ENCODE data around the gene EID1.

Gene EID1

GRCh38 chr15:48868023-48868422 is 9.9 kb upstream of the EID1 start:
- no peak for DNase-seq (ENCODE audit: low read depth in 1 of 2, low spot score in 1 of 2)
- H3K27me3 ChIP-seq (ENCODE audit: insufficient read depth, poor library complexity, severe bottlenecking), result no peaks in the 10 kb centered on the region
- TF ChIP-seq, protein P1, sequence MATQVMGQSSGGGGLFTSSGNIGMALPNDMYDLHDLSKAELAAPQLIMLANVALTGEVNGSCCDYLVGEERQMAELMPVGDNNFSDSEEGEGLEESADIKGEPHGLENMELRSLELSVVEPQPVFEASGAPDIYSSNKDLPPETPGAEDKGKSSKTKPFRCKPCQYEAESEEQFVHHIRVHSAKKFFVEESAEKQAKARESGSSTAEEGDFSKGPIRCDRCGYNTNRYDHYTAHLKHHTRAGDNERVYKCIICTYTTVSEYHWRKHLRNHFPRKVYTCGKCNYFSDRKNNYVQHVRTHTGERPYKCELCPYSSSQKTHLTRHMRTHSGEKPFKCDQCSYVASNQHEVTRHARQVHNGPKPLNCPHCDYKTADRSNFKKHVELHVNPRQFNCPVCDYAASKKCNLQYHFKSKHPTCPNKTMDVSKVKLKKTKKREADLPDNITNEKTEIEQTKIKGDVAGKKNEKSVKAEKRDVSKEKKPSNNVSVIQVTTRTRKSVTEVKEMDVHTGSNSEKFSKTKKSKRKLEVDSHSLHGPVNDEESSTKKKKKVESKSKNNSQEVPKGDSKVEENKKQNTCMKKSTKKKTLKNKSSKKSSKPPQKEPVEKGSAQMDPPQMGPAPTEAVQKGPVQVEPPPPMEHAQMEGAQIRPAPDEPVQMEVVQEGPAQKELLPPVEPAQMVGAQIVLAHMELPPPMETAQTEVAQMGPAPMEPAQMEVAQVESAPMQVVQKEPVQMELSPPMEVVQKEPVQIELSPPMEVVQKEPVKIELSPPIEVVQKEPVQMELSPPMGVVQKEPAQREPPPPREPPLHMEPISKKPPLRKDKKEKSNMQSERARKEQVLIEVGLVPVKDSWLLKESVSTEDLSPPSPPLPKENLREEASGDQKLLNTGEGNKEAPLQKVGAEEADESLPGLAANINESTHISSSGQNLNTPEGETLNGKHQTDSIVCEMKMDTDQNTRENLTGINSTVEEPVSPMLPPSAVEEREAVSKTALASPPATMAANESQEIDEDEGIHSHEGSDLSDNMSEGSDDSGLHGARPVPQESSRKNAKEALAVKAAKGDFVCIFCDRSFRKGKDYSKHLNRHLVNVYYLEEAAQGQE (IDR thresholded peaks at IDR 0.05; ENCODE audit: insufficient replicate concordance, low read depth), result no peak
- no peak for TF ChIP-seq SPI1 (IDR thresholded peaks at IDR 0.05; ENCODE audit: borderline replicate concordance, low read depth)
- TF ChIP-seq, protein P2, sequence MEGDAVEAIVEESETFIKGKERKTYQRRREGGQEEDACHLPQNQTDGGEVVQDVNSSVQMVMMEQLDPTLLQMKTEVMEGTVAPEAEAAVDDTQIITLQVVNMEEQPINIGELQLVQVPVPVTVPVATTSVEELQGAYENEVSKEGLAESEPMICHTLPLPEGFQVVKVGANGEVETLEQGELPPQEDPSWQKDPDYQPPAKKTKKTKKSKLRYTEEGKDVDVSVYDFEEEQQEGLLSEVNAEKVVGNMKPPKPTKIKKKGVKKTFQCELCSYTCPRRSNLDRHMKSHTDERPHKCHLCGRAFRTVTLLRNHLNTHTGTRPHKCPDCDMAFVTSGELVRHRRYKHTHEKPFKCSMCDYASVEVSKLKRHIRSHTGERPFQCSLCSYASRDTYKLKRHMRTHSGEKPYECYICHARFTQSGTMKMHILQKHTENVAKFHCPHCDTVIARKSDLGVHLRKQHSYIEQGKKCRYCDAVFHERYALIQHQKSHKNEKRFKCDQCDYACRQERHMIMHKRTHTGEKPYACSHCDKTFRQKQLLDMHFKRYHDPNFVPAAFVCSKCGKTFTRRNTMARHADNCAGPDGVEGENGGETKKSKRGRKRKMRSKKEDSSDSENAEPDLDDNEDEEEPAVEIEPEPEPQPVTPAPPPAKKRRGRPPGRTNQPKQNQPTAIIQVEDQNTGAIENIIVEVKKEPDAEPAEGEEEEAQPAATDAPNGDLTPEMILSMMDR (IDR thresholded peaks at IDR 0.05; ENCODE audit: insufficient read depth, low read length), result no peak
- TF ChIP-seq GABPA (IDR thresholded peaks at IDR 0.05; ENCODE audit: low read depth), result no peak
- no peak overlapping the region for H3K27ac ChIP-seq (replicated peaks)
- no peak overlapping the region for H3K4me3 ChIP-seq (replicated peaks; ENCODE audit: insufficient read depth, low read length)

DNA sequence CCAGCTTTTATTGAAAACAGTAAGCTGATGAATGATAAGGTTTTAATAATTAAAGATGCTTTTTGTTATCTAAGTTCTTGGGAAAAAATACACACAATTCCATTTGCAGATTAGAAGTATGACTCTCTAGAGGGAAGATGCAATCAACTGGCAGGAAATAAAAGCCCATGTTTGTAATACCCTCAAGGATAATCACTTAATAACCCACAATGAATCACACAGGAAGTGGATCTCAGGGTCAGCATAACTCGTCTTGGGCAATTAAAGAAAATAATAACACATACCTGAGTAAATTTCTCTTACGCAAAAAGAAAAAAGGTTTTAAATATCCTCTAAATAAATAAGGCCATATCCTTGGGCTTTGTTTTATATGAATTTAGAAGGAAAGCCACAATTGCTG is 9.4 kb upstream of the EID1 start:
- Histone ChIP-seq H3K27ac (replicated peaks) (no peak overlapping the region), H3K27me3 (ENCODE audit: insufficient read depth, poor library complexity, severe bottlenecking) (no peaks in the 10 kb centered on the region), H3K4me3 (replicated peaks; ENCODE audit: insufficient read depth, low read length) (no peak overlapping the region)
- TF ChIP-seq, protein P1 (IDR thresholded peaks at IDR 0.05; ENCODE audit: insufficient replicate concordance, low read depth), result no peak
- no peak for DNase-seq (ENCODE audit: low read depth in 1 of 2, low spot score in 1 of 2)

GRCh38 chr15:48869966-48870365 is 8.0 kb upstream of the EID1 start:
- no peak for DNase-seq (ENCODE audit: low read depth in 1 of 2, low spot score in 1 of 2)
- no peaks in the 10 kb centered on the region for H3K27me3 ChIP-seq (ENCODE audit: insufficient read depth, poor library complexity, severe bottlenecking)
- no peak overlapping the region for H3K27ac ChIP-seq (replicated peaks)
- H3K4me3 ChIP-seq (replicated peaks; ENCODE audit: insufficient read depth, low read length), result no peak overlapping the region
- TF ChIP-seq GABPA (IDR thresholded peaks at IDR 0.05; ENCODE audit: low read depth), result no peak
- TF ChIP-seq SPI1 (IDR thresholded peaks at IDR 0.05; ENCODE audit: borderline replicate concordance, low read depth), result no peak
- no peak for TF ChIP-seq POLR2AphosphoS5 (IDR thresholded peaks at IDR 0.05; ENCODE audit: low read depth)
- TF ChIP-seq, protein P2 (IDR thresholded peaks at IDR 0.05; ENCODE audit: insufficient read depth, low read length), result no peak
- TF ChIP-seq, protein P1 (IDR thresholded peaks at IDR 0.05; ENCODE audit: insufficient replicate concordance, low read depth), result no peak

DNA sequence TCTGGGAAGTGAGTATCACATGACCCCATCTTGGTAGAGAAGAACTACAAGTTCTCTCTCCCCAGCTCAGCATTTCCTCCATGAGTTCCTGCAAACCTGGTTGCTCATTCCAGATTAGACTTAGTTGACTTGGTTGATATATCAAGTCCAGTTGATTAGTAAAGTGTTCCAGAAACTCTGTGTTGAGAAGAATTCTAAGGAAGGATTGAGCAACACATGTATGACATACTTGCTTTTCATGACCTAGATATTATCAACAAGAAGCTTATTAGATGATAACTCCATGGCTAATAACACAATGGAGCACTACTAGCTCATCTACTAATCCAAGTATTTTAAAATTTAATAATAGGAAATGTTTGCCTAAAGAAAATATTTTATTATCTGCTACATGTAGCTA is 6.4 kb upstream of the EID1 start:
- Histone ChIP-seq H3K27me3 (ENCODE audit: insufficient read depth, poor library complexity, severe bottlenecking) (no peaks in the 10 kb centered on the region), H3K27ac (replicated peaks) (no peak overlapping the region), H3K4me3 (replicated peaks; ENCODE audit: insufficient read depth, low read length) (no peak overlapping the region)
- DNase-seq (ENCODE audit: low read depth in 1 of 2, low spot score in 1 of 2), result no peak
- TF ChIP-seq, protein P1 (IDR thresholded peaks at IDR 0.05; ENCODE audit: insufficient replicate concordance, low read depth), result no peak
- TF ChIP-seq POLR2AphosphoS5 (IDR thresholded peaks at IDR 0.05; ENCODE audit: low read depth) (no peak), GABPA (IDR thresholded peaks at IDR 0.05; ENCODE audit: low read depth) (no peak), SPI1 (IDR thresholded peaks at IDR 0.05; ENCODE audit: borderline replicate concordance, low read depth) (no peak)
- TF ChIP-seq, protein P2 (IDR thresholded peaks at IDR 0.05; ENCODE audit: insufficient read depth, low read length), result no peak

Measured in HL-60 (cell line).